ENCODE data around the gene NFATC1.
"Not testable (repeated sequence)": the region's sequence is repeated elsewhere in the genome, so short reads cannot be mapped to it uniquely, and the experiment has no call there.

The NFATC1 gene

DNA sequence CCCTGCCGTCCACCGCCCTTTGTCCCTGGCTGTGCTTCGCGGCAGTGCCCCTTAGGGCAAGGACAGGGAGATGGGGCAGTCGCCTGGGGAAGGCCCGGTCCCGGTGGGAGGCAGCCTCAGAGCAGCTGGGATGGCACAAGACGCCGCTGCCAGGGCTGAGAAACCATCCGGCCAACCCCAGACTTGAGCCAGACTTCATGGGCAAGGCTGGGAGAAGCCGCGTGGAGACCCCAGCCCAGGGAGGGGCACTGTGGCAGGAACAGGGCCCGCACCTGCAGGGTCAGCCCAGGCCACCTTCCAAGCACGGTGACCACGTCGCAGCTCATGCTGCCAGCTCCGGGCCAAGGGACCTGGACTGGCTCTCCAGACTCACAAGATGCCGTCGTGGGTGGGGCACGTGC, 84.0 kb downstream of the NFATC1 start:
- no peak for ATAC-seq
- TF ChIP-seq RARB (CRISPR knock-in tag; IDR thresholded peaks at IDR 0.05) (no peak), ARNTL (CRISPR knock-in tag; IDR thresholded peaks at IDR 0.05; ENCODE audit: borderline replicate concordance, low read depth) (no peak), GLIS3 (CRISPR knock-in tag; IDR thresholded peaks at IDR 0.05) (no peak), PATZ1 (CRISPR knock-in tag; IDR thresholded peaks at IDR 0.05; ENCODE audit: borderline replicate concordance) (no peak), POU6F1 (CRISPR knock-in tag; IDR thresholded peaks at IDR 0.05; ENCODE audit: borderline replicate concordance, low read depth) (no peak), ZNF70 (CRISPR knock-in tag; IDR thresholded peaks at IDR 0.05) (no peak)

GRCh38 chr18:79480171-79481045, 84.7 kb downstream of the NFATC1 start:
- no peak for ATAC-seq
- TF ChIP-seq ZFP3 (CRISPR knock-in tag; IDR thresholded peaks at IDR 0.05) = no peak
- TF ChIP-seq ZC3H10 (CRISPR knock-in tag; IDR thresholded peaks at IDR 0.05) = no peak
- no peak for TF ChIP-seq CREB5 (CRISPR knock-in tag; IDR thresholded peaks at IDR 0.05; ENCODE audit: low read depth)
- no peak for TF ChIP-seq PPARA (CRISPR knock-in tag; IDR thresholded peaks at IDR 0.05; ENCODE audit: borderline replicate concordance)
- TF ChIP-seq RARB (CRISPR knock-in tag; IDR thresholded peaks at IDR 0.05) = no peak
- no peak for TF ChIP-seq ZFP30 (CRISPR knock-in tag; IDR thresholded peaks at IDR 0.05)
- TF ChIP-seq BACH2 (CRISPR knock-in tag; IDR thresholded peaks at IDR 0.05; ENCODE audit: borderline replicate concordance) = no peak
- no peak for TF ChIP-seq CSDC2 (CRISPR knock-in tag; IDR thresholded peaks at IDR 0.05)
- no peak for TF ChIP-seq ZNF565 (CRISPR knock-in tag; conservative IDR thresholded peaks at IDR 0.05; ENCODE audit: low read depth)
- TF ChIP-seq, protein P1, sequence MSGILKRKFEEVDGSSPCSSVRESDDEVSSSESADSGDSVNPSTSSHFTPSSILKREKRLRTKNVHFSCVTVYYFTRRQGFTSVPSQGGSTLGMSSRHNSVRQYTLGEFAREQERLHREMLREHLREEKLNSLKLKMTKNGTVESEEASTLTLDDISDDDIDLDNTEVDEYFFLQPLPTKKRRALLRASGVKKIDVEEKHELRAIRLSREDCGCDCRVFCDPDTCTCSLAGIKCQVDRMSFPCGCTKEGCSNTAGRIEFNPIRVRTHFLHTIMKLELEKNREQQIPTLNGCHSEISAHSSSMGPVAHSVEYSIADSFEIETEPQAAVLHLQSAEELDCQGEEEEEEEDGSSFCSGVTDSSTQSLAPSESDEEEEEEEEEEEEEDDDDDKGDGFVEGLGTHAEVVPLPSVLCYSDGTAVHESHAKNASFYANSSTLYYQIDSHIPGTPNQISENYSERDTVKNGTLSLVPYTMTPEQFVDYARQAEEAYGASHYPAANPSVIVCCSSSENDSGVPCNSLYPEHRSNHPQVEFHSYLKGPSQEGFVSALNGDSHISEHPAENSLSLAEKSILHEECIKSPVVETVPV (CRISPR knock-in tag; IDR thresholded peaks at IDR 0.05) = no peak
- TF ChIP-seq TCF4 (CRISPR knock-in tag; IDR thresholded peaks at IDR 0.05; ENCODE audit: borderline replicate concordance) = no peak
- TF ChIP-seq TOX (CRISPR knock-in tag; IDR thresholded peaks at IDR 0.05; ENCODE audit: borderline replicate concordance) = no peak

GRCh38 chr18:79481046-79481790, 85.5 kb downstream of the NFATC1 start:
- TF ChIP-seq ARNTL (CRISPR knock-in tag; IDR thresholded peaks at IDR 0.05; ENCODE audit: borderline replicate concordance, low read depth) (no peak), PATZ1 (CRISPR knock-in tag; IDR thresholded peaks at IDR 0.05; ENCODE audit: borderline replicate concordance) (no peak)
- no peak for ATAC-seq

DNA sequence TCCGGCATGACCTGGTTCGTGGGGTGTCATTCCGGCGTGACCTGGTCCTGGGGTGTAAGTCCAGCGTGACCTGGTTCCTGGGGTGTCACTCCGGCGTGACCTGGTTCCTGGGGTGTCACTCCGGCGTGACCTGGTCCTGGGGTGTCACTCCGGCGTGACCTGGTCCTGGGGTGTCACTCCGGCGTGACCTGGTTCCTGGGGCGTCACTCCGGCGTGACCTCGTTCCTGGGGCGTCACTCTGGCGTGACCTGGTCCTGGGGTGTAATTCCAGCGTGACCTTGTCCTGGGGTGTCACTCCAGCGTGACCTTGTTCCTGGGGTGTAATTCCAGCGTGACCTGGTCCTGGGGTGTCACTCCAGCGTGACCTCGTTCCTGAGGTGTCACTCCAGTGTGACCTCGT, 87.7 kb downstream of the NFATC1 start:
- ATAC-seq = not testable (repeated sequence)
